AG09309 (cell line): ENCODE measurements around the gene CMTM5.
"Not testable (repeated sequence)": the region's sequence is repeated elsewhere in the genome, so short reads cannot be mapped to it uniquely, and the experiment has no call there.

ENCODE experiments used
- DNase-seq: peaks from one replicate; pipeline ENCODE4 v3.0.0-alpha.2; 2010; ENCODE audit warnings: low read depth
- H3K4me3 ChIP-seq: 2 replicates; pipeline ENCODE4 v1.5.1; 2011; ENCODE audit warnings: mild to moderate bottlenecking, low read depth, low read length, moderate library complexity; ENCODE audit not compliant: control insufficient read depth
- CTCF ChIP-seq: IDR thresholded peaks from 2 replicates; pipeline ENCODE4 v1.5.1; 2011; ENCODE audit warnings: mild to moderate bottlenecking, low read depth, low read length, inconsistent platforms; ENCODE audit not compliant: insufficient read depth, control insufficient read depth; ENCODE audit errors: missing control alignments

The CMTM5 gene

GRCh38 chr14:23382276-23382675 lies 5.4 kb downstream of the CMTM5 start:
- no peak for TF ChIP-seq CTCF
- DNase-seq: no peak
- H3K4me3 ChIP-seq: no peak overlapping the region

DNA sequence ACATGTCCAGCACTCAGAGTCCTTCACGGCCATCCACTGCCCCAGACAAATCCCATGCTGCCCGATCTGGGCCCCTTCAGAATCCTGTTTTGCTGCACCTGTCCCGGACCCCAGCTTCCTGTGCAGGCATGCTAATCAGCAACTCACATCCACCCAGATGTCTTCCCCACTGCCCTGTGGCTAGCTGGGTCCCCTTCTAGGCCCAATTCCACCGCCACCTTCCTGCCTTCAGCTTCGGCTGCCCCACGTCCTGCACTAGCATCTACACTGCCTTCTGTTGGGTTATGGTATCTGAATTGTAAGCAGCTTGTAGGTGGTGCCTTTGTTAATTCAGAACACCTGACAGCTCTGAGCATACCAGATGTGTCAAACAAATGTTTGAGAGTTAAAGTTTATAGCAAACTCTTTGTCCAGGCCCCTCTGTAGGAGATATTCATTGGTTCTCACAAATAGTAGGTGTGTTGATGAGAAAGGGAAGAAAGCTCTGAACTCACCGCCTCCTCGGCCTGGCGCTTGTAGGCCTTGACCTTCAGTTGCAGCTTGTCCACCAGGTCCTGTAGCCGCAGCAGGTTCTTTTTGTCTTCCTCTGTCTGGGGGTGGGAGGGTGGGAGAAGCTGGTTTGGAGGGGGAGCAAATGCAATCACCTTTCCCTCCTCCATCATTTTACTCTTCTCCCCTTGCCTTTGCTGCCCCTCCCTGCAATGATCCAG lies 6.0 kb downstream of the CMTM5 start:
- no peak overlapping the region for H3K4me3 ChIP-seq
- no peak for TF ChIP-seq CTCF
- DNase-seq: no peak

DNA sequence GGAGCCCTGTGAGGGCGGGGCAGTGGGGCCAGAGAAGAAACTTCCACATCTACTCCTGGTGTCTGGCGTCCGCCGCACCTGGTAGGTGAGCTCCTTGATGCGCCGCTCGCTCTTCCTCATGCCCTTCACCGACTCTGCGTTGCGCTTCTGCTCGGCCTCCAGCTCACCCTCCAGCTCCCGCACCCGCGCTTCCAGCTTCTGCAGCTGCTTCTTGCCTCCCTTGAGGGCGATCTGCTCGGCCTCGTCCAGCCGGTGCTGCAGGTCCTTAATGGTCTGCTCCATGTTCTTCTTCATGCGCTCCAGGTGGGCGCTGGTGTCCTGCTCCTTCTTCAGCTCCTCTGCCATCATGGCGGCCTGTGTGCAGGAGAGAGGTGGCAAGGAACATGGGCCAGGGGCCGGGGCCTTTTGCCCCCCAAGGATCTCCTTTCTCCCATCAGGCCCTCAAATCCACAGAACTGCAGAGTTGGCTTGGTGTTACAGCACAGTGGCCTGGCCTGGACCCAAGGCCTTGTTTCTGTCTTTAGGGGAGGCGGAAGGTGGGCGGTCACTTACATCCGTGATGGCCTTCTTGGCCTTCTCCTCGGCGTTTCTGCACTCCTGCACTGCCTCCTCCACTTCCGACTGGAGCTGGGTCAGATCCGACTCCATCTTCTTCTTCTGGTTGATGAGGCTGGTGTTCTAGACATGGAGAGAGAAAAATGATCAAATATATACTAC lies 7.7 kb downstream of the CMTM5 start:
- H3K4me3 ChIP-seq: no peak overlapping the region
- no peak for DNase-seq
- no peak for TF ChIP-seq CTCF

DNA sequence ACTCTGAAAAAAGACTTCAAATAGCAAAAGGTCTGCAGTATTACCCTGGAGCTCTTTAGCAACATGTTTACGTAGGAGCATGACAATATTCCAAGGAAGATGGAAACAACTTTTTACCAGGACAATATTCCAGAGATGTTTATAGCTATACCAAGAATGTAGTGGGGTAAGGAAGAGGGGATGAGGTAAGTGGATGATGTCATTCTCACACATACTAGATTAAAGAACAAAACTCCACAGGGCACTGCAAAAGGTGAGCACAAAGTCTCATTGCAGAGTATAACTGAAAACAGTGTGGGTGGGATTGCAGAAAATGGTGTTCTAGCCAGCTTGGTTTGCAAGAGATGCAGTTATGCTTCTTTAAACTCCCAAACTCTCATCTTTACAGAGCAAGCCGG lies 8.4 kb downstream of the CMTM5 start:
- no peak for DNase-seq
- H3K4me3 ChIP-seq: no peak overlapping the region
- no peak for TF ChIP-seq CTCF

GRCh38 chr14:23385642-23386265 lies 8.9 kb downstream of the CMTM5 start:
- no peak for TF ChIP-seq CTCF
- no peak for DNase-seq
- no peak overlapping the region for H3K4me3 ChIP-seq

GRCh38 chr14:23386266-23386657 lies 9.4 kb downstream of the CMTM5 start:
- not testable (repeated sequence) for DNase-seq, H3K4me3 ChIP-seq

GRCh38 chr14:23386999-23387398 lies 10.2 kb downstream of the CMTM5 start:
- H3K4me3 ChIP-seq: no peak overlapping the region
- TF ChIP-seq CTCF: no peak
- DNase-seq: no peak
